ENCODE measurements around the gene MYLK.

GRCh38 chr3:123638936-123639689, 245.0 kb downstream of the MYLK start:
- TF ChIP-seq, protein P1, sequence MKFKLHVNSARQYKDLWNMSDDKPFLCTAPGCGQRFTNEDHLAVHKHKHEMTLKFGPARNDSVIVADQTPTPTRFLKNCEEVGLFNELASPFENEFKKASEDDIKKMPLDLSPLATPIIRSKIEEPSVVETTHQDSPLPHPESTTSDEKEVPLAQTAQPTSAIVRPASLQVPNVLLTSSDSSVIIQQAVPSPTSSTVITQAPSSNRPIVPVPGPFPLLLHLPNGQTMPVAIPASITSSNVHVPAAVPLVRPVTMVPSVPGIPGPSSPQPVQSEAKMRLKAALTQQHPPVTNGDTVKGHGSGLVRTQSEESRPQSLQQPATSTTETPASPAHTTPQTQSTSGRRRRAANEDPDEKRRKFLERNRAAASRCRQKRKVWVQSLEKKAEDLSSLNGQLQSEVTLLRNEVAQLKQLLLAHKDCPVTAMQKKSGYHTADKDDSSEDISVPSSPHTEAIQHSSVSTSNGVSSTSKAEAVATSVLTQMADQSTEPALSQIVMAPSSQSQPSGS (IDR thresholded peaks at IDR 0.05; ENCODE audit: low read length): no peak
- TF ChIP-seq RAD21 (IDR thresholded peaks at IDR 0.05; ENCODE audit: insufficient read depth, low read depth, low read length): no peak
- TF ChIP-seq NFYB (IDR thresholded peaks at IDR 0.05; ENCODE audit: insufficient read depth, low read depth, low read length): no peak
- no peak for TF ChIP-seq EZH2 (IDR thresholded peaks at IDR 0.05; ENCODE audit: borderline replicate concordance, control insufficient read depth, low read depth, low read length)
- TF ChIP-seq CTCF (IDR thresholded peaks at IDR 0.05 in 2 of 3, conservative IDR thresholded peaks at IDR 0.05 in 1 of 3; ENCODE audit: control insufficient read depth in 2 of 3, extremely low read depth in 1 of 3, insufficient read depth in 1 of 3, low read depth in 3 of 3, low read length in 3 of 3): no peak
- TF ChIP-seq CREB1 (IDR thresholded peaks at IDR 0.05; ENCODE audit: low read depth): no peak
- TF ChIP-seq POLR2A (IDR thresholded peaks at IDR 0.05; ENCODE audit: low read depth, low read length): no peak
- no peak for TF ChIP-seq ETV6 (conservative IDR thresholded peaks at IDR 0.05 in 1 of 2, IDR thresholded peaks at IDR 0.05 in 1 of 2; ENCODE audit: borderline replicate concordance in 1 of 2, low read depth in 1 of 2)
- no peak for TF ChIP-seq SRF (IDR thresholded peaks at IDR 0.05; ENCODE audit: low read depth in 2 of 2, low read length in 2 of 2)
- TF ChIP-seq YY1 (IDR thresholded peaks at IDR 0.05; ENCODE audit: low read depth, low read length): no peak
- TF ChIP-seq POLR2AphosphoS5 (IDR thresholded peaks at IDR 0.05; ENCODE audit: low read length): no peak
- no peak for TF ChIP-seq ZNF274 (IDR thresholded peaks at IDR 0.05; ENCODE audit: insufficient read depth, insufficient read length)
